GM12878 (cell line): ENCODE measurements around the gene RPS8. TPM values are rescaled to one million over a fixed set of nuclear protein-coding genes. Genes with fewer than 3 reads are reported as not detected.

Source experiments
- ASH2L ChIP-seq: fragments of 300-600, 200-600 bp; sonication (generic); IDR thresholded peaks from 2 replicates; pipeline ENCODE4 v1.6.1; 2017; ENCODE audit warnings: low read depth, mild to moderate bottlenecking, borderline replicate concordance
- EGR1 ChIP-seq, 2 experiments: IDR thresholded peaks; 1 replicate in 1 of 2; 2 replicates in 1 of 2; pipeline ENCODE4 v1.6.1; 2011 to 2012; ENCODE audit warnings: low read depth in 2 of 2, low read length in 2 of 2, borderline replicate concordance in 1 of 2, mild to moderate bottlenecking in 1 of 2, moderate library complexity in 1 of 2
- GABPA ChIP-seq: IDR thresholded peaks from 2 replicates; pipeline ENCODE4 v1.6.1; 2014; ENCODE audit warnings: antibody characterized with exemption, low read depth, mild to moderate bottlenecking, inconsistent platforms
- IKZF2 ChIP-seq, 2 experiments: fragments of 450-650 bp; IDR thresholded peaks; 2 replicates each; pipeline ENCODE4 v1.6.1; 2017; ENCODE audit warnings: mild to moderate bottlenecking in 2 of 2, moderate library complexity in 2 of 2
- MTA2 ChIP-seq: fragments of 450-650 bp; IDR thresholded peaks from 2 replicates; pipeline ENCODE4 v1.6.1; 2016; ENCODE audit warnings: low read depth, mild to moderate bottlenecking, moderate library complexity
- NRF1 ChIP-seq: conservative IDR thresholded peaks from 2 replicates; pipeline ENCODE4 v1.6.1; 2011; ENCODE audit warnings: mild to moderate bottlenecking, low read depth, low read length, improper control_type of control experiment
- POLR2AphosphoS5 ChIP-seq: IDR thresholded peaks from 2 replicates; pipeline ENCODE4 v1.6.1; 2011; ENCODE audit warnings: mild to moderate bottlenecking, low read length, inconsistent platforms
- polyA plus RNA-seq, 11 experiments: library from polyadenylated mRNA; depleted of rRNA in 4 of 11; unstranded in 6 of 11; stranded (reverse) in 5 of 11; fragments of >200 nt; fragmentation: Nextera tagmentation in 4 of 11; fragmentation: Illumina TruSeq in 1 of 11; extraction: Ambion mirVana in 4 of 11; extraction: Trizol in 1 of 11; gene quantifications; 1 replicate in 1 of 11; 2 replicates in 10 of 11; pipeline versions ENCODE4 v1.2.1 to v1.2.3, GENCODE V29; 2011 to 2016; ENCODE audit warnings: inconsistent platforms in 2 of 11, missing spikeins in 2 of 11, low read depth in 1 of 11
- total RNA-seq, 4 experiments: library from RNA; depleted of rRNA in 3 of 4; stranded (reverse); fragments of >200 nt in 3 of 4; fragmentation: Illumina TruSeq in 1 of 4; extraction: Trizol in 1 of 4; gene quantifications; 2 replicates each; pipeline versions ENCODE4 v1.2.1 to v1.2.3, GENCODE V29; 2013 to 2021
- TF ChIP-seq, protein P1 (sequence below): fragments of 150-350 bp; IDR thresholded peaks from 2 replicates; pipeline ENCODE4 v1.6.1; 2014; ENCODE audit warnings: mild to moderate bottlenecking, low read depth, low read length
- TF ChIP-seq, protein P2 (sequence below): fragments of 450-650 bp; IDR thresholded peaks from 2 replicates; pipeline ENCODE4 v1.6.1; 2018; ENCODE audit warnings: borderline replicate concordance, mild to moderate bottlenecking; ENCODE audit not compliant: partially characterized antibody
- TF ChIP-seq, protein P3 (sequence below): fragments of 450-650 bp; conservative IDR thresholded peaks from 2 replicates; pipeline ENCODE4 v1.6.1; 2017; ENCODE audit warnings: mild to moderate bottlenecking, moderate library complexity
- TF ChIP-seq, protein P4 (sequence below), 3 experiments: IDR thresholded peaks in 2 of 3; conservative IDR thresholded peaks in 1 of 3; 2 replicates each; pipeline ENCODE4 v1.5.1; 2011; ENCODE audit warnings: low read depth in 3 of 3, low read length in 3 of 3, mild to moderate bottlenecking in 3 of 3, control low read depth in 2 of 3, moderate library complexity in 2 of 3, inconsistent platforms in 1 of 3, mixed read lengths in 1 of 3; ENCODE audit not compliant: control insufficient read depth in 2 of 3, insufficient read depth in 1 of 3; ENCODE audit errors: extremely low read depth in 1 of 3
- TF ChIP-seq, protein P5 (sequence below): IDR thresholded peaks from 2 replicates; pipeline ENCODE4 v1.6.1; 2012; ENCODE audit warnings: improper control_type of control experiment, low read depth, low read length; ENCODE audit not compliant: insufficient replicate concordance

The RPS8 gene
- total and polyA plus RNA-seq, 10 of the 15 experiments (the other 5 are each of a cell fraction or from before 2014, with no cell fraction given): 1,296 to 3,461 (median 2,877) TPM

DNA sequence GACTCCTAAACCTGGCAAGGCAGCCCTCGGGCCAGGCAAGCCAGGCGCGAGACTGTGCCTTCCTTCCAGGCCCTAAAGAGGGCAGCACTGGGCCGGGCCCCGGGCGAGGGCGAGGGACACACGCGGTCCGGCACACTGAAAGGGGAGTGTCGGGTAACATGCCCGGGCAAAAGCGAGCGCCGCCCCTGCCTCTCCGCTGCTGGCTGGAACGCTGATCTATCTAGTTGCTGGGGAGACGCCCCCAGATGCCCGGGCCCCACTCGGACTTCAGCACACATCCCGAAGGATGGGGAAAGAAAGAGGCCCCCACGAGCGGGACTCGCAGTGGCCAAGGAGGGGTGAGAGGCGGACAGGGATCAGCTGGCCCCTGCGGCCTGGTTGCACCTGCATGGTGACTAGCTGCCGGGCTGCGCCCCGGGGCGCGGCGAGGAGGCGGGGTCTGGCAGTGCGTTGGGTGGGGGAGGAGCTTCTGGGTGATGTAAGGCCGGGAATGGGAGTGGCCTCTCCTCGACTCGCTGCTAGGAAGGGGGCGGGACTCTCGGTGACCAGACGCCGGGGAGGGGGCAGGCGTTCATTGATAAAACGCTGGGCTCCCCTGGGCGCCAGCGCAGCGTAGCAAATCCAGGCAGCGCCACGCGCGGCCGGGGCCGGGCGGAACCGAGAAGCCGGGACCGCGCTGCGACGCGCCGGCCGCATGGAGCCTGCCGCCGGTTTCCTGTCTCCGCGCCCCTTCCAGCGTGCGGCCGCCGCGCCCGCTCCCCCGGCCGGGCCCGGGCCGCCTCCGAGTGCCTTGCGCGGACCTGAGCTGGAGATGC, 24.6 kb downstream of the RPS8 start, which contains the start of gene PLK3 (continued):
- TF ChIP-seq, protein P1, sequence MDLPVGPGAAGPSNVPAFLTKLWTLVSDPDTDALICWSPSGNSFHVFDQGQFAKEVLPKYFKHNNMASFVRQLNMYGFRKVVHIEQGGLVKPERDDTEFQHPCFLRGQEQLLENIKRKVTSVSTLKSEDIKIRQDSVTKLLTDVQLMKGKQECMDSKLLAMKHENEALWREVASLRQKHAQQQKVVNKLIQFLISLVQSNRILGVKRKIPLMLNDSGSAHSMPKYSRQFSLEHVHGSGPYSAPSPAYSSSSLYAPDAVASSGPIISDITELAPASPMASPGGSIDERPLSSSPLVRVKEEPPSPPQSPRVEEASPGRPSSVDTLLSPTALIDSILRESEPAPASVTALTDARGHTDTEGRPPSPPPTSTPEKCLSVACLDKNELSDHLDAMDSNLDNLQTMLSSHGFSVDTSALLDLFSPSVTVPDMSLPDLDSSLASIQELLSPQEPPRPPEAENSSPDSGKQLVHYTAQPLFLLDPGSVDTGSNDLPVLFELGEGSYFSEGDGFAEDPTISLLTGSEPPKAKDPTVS: no peak
- peak; percentile 88 for TF ChIP-seq POLR2AphosphoS5
- TF ChIP-seq, protein P2, sequence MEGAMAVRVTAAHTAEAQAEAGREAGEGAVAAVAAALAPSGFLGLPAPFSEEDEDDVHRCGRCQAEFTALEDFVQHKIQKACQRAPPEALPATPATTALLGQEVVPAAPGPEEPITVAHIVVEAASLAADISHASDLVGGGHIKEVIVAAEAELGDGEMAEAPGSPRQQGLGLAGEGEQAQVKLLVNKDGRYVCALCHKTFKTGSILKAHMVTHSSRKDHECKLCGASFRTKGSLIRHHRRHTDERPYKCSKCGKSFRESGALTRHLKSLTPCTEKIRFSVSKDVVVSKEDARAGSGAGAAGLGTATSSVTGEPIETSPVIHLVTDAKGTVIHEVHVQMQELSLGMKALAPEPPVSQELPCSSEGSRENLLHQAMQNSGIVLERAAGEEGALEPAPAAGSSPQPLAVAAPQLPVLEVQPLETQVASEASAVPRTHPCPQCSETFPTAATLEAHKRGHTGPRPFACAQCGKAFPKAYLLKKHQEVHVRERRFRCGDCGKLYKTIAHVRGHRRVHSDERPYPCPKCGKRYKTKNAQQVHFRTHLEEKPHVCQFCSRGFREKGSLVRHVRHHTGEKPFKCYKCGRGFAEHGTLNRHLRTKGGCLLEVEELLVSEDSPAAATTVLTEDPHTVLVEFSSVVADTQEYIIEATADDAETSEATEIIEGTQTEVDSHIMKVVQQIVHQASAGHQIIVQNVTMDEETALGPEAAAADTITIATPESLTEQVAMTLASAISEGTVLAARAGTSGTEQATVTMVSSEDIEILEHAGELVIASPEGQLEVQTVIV: no peak
- TF ChIP-seq, protein P3, sequence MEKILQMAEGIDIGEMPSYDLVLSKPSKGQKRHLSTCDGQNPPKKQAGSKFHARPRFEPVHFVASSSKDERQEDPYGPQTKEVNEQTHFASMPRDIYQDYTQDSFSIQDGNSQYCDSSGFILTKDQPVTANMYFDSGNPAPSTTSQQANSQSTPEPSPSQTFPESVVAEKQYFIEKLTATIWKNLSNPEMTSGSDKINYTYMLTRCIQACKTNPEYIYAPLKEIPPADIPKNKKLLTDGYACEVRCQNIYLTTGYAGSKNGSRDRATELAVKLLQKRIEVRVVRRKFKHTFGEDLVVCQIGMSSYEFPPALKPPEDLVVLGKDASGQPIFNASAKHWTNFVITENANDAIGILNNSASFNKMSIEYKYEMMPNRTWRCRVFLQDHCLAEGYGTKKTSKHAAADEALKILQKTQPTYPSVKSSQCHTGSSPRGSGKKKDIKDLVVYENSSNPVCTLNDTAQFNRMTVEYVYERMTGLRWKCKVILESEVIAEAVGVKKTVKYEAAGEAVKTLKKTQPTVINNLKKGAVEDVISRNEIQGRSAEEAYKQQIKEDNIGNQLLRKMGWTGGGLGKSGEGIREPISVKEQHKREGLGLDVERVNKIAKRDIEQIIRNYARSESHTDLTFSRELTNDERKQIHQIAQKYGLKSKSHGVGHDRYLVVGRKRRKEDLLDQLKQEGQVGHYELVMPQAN: peak; percentile 86
- TF ChIP-seq GABPA: no peak
- TF ChIP-seq IKZF2 (IDR thresholded peaks at IDR 0.05): peak; percentile 66 to 76; a peak in 3 of 4 replicates
- no peak for TF ChIP-seq ASH2L
- TF ChIP-seq, protein P4, sequence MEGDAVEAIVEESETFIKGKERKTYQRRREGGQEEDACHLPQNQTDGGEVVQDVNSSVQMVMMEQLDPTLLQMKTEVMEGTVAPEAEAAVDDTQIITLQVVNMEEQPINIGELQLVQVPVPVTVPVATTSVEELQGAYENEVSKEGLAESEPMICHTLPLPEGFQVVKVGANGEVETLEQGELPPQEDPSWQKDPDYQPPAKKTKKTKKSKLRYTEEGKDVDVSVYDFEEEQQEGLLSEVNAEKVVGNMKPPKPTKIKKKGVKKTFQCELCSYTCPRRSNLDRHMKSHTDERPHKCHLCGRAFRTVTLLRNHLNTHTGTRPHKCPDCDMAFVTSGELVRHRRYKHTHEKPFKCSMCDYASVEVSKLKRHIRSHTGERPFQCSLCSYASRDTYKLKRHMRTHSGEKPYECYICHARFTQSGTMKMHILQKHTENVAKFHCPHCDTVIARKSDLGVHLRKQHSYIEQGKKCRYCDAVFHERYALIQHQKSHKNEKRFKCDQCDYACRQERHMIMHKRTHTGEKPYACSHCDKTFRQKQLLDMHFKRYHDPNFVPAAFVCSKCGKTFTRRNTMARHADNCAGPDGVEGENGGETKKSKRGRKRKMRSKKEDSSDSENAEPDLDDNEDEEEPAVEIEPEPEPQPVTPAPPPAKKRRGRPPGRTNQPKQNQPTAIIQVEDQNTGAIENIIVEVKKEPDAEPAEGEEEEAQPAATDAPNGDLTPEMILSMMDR (IDR thresholded peaks at IDR 0.05 in 2 of 3, conservative IDR thresholded peaks at IDR 0.05 in 1 of 3; ENCODE audit: control insufficient read depth in 2 of 3, extremely low read depth in 1 of 3, insufficient read depth in 1 of 3, low read depth in 3 of 3, low read length in 3 of 3): peak; percentile 92 to 97 (median 95)
- no peak for TF ChIP-seq NRF1
- peak in 1 of 2 experiments; percentile 28; a peak in 1 of 3 replicates for TF ChIP-seq EGR1 (IDR thresholded peaks at IDR 0.05; ENCODE audit: borderline replicate concordance in 1 of 2, low read depth in 2 of 2, low read length in 2 of 2)
- TF ChIP-seq MTA2: no peak
- TF ChIP-seq, protein P5, sequence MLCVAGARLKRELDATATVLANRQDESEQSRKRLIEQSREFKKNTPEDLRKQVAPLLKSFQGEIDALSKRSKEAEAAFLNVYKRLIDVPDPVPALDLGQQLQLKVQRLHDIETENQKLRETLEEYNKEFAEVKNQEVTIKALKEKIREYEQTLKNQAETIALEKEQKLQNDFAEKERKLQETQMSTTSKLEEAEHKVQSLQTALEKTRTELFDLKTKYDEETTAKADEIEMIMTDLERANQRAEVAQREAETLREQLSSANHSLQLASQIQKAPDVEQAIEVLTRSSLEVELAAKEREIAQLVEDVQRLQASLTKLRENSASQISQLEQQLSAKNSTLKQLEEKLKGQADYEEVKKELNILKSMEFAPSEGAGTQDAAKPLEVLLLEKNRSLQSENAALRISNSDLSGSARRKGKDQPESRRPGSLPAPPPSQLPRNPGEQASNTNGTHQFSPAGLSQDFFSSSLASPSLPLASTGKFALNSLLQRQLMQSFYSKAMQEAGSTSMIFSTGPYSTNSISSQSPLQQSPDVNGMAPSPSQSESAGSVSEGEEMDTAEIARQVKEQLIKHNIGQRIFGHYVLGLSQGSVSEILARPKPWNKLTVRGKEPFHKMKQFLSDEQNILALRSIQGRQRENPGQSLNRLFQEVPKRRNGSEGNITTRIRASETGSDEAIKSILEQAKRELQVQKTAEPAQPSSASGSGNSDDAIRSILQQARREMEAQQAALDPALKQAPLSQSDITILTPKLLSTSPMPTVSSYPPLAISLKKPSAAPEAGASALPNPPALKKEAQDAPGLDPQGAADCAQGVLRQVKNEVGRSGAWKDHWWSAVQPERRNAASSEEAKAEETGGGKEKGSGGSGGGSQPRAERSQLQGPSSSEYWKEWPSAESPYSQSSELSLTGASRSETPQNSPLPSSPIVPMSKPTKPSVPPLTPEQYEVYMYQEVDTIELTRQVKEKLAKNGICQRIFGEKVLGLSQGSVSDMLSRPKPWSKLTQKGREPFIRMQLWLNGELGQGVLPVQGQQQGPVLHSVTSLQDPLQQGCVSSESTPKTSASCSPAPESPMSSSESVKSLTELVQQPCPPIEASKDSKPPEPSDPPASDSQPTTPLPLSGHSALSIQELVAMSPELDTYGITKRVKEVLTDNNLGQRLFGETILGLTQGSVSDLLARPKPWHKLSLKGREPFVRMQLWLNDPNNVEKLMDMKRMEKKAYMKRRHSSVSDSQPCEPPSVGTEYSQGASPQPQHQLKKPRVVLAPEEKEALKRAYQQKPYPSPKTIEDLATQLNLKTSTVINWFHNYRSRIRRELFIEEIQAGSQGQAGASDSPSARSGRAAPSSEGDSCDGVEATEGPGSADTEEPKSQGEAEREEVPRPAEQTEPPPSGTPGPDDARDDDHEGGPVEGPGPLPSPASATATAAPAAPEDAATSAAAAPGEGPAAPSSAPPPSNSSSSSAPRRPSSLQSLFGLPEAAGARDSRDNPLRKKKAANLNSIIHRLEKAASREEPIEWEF: no peak
